Measurements from ENCODE around the gene MRPL12. TPM values are rescaled to one million over a fixed set of nuclear protein-coding genes. Genes with fewer than 3 reads are reported as not detected.

Gene MRPL12
- total and polyA plus RNA-seq, 2 experiments from 2014 or later = 24.5 to 94.6 TPM

DNA sequence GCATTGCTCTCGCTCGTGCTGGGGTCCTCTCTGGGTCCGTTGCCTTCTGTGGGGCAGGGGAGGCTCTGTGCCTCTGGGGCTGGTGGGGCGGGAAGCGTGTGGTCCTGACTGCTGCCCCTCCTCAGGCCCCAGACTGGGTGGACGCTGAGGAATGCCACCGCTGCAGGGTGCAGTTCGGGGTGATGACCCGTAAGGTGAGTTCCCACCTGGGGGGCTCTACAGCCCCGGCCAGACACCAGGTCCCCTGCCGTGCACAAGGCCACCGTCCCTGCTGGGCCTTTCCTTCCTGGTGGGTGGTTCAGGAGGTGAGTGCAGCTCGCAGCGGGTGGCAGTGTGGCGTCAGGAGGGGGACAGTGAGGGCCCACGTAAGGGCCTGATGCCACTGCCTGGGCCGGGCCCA is 12.6 kb upstream of the MRPL12 start:
- no peaks in the 10 kb centered on the region for H3K36me3 ChIP-seq (replicated peaks; ENCODE audit: insufficient read depth, low read depth)
- 94% methylated on average over 15 of the region's 17 CpGs for WGBS (ENCODE audit: low lambda C conversion rate, missing lambda C conversion rate)

DNA sequence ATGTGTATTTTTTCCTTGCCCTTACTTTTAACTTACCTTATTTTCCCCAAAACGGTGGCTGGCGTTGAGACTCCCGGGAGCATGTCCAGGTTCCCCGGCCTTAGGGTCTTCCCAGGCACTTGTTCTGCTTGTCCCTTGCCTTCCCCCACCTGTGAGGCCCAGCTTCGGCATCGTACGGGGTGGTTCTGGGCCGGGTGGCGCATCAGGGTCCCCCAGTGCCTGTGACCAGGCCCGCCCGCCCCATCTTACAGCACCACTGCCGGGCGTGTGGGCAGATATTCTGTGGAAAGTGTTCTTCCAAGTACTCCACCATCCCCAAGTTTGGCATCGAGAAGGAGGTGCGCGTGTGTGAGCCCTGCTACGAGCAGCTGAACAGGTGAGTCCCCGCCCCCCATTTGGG is 12.0 kb upstream of the MRPL12 start:
- no peaks in the 10 kb centered on the region for H3K27me3 ChIP-seq
- H3K4me2 ChIP-seq = no peak overlapping the region
- H4K20me1 ChIP-seq (ENCODE audit: insufficient read depth, poor library complexity, severe bottlenecking) = peaks cover 5% of the 10 kb centered on the region
- H3K9me3 ChIP-seq (ENCODE audit: low read depth) = no peaks in the 10 kb centered on the region
- WGBS (ENCODE audit: low lambda C conversion rate, missing lambda C conversion rate) = 95% methylated on average over 18 of the region's 18 CpGs
- H3K4me1 ChIP-seq (ENCODE audit: insufficient read depth) = no peaks in the 10 kb centered on the region
- no peak for DNase-seq (ENCODE audit: low spot score)
- H3K36me3 ChIP-seq (replicated peaks; ENCODE audit: insufficient read depth, low read depth) = no peaks in the 10 kb centered on the region
- TF ChIP-seq, protein P1, sequence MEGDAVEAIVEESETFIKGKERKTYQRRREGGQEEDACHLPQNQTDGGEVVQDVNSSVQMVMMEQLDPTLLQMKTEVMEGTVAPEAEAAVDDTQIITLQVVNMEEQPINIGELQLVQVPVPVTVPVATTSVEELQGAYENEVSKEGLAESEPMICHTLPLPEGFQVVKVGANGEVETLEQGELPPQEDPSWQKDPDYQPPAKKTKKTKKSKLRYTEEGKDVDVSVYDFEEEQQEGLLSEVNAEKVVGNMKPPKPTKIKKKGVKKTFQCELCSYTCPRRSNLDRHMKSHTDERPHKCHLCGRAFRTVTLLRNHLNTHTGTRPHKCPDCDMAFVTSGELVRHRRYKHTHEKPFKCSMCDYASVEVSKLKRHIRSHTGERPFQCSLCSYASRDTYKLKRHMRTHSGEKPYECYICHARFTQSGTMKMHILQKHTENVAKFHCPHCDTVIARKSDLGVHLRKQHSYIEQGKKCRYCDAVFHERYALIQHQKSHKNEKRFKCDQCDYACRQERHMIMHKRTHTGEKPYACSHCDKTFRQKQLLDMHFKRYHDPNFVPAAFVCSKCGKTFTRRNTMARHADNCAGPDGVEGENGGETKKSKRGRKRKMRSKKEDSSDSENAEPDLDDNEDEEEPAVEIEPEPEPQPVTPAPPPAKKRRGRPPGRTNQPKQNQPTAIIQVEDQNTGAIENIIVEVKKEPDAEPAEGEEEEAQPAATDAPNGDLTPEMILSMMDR (IDR thresholded peaks at IDR 0.05; ENCODE audit: poor library complexity) = no peak
- no peak for TF ChIP-seq EZH2phosphoT487 (IDR thresholded peaks at IDR 0.05; ENCODE audit: low read depth, severe bottlenecking, unreplicated experiment)
- no peak for TF ChIP-seq EZH2 (IDR thresholded peaks at IDR 0.05; ENCODE audit: borderline replicate concordance)
- no peak overlapping the region for H2AFZ ChIP-seq
- H3K79me2 ChIP-seq = peaks cover 21% of the 10 kb centered on the region
- no peaks in the 10 kb centered on the region for H3K9me2 ChIP-seq (replicated peaks; ENCODE audit: insufficient read depth)
- no peak overlapping the region for H3K4me3 ChIP-seq
- H3K27ac ChIP-seq = no peak overlapping the region

More for the DNA sequence above, 12.6 kb upstream of the MRPL12 start:
- Histone ChIP-seq H3K27me3 (no peaks in the 10 kb centered on the region), H3K27ac (no peak overlapping the region), H3K9me3 (ENCODE audit: low read depth) (no peaks in the 10 kb centered on the region), H3K4me3 (no peak overlapping the region), H3K4me2 (no peak overlapping the region), H3K4me1 (ENCODE audit: insufficient read depth) (no peaks in the 10 kb centered on the region), H2AFZ (no peak overlapping the region), H3K9me2 (replicated peaks; ENCODE audit: insufficient read depth) (no peaks in the 10 kb centered on the region), H3K79me2 (peaks cover 28% of the 10 kb centered on the region), H4K20me1 (ENCODE audit: insufficient read depth, poor library complexity, severe bottlenecking) (peaks cover 6% of the 10 kb centered on the region)
- TF ChIP-seq, protein P1 (IDR thresholded peaks at IDR 0.05; ENCODE audit: poor library complexity) = no peak
- no peak for TF ChIP-seq EZH2 (IDR thresholded peaks at IDR 0.05; ENCODE audit: borderline replicate concordance)
- TF ChIP-seq EZH2phosphoT487 (IDR thresholded peaks at IDR 0.05; ENCODE audit: low read depth, severe bottlenecking, unreplicated experiment) = no peak
- DNase-seq (ENCODE audit: low spot score) = no peak

DNA sequence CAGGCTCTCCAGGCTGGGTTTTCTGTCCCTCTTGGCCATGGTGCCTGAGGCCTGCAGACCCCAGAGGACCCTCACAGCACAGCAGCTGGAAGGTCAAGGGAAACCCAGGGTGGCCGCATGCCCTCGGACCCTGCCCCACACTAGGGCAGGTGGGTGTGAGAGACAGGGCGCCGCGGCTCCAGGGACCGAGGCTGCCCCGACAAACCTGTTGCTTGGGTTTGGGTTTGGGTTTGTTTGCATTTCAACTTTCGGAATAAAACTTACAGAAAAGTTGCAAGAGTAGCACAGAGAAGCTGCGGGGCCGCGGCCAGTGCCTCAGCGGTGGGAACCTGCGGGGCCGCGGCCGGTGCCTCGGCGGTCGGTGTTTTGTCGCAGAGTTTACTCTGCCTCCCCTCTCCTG is 11.6 kb upstream of the MRPL12 start:
- TF ChIP-seq EZH2 (IDR thresholded peaks at IDR 0.05; ENCODE audit: borderline replicate concordance) = no peak
- TF ChIP-seq, protein P1 (IDR thresholded peaks at IDR 0.05; ENCODE audit: poor library complexity) = no peak
- TF ChIP-seq EZH2phosphoT487 (IDR thresholded peaks at IDR 0.05; ENCODE audit: low read depth, severe bottlenecking, unreplicated experiment) = no peak
- Histone ChIP-seq H3K4me1 (ENCODE audit: insufficient read depth) (no peaks in the 10 kb centered on the region), H3K36me3 (replicated peaks; ENCODE audit: insufficient read depth, low read depth) (no peaks in the 10 kb centered on the region), H3K9me3 (ENCODE audit: low read depth) (no peaks in the 10 kb centered on the region), H2AFZ (no peak overlapping the region), H3K27ac (no peak overlapping the region), H3K79me2 (peaks cover 17% of the 10 kb centered on the region), H3K27me3 (no peaks in the 10 kb centered on the region), H3K9me2 (replicated peaks; ENCODE audit: insufficient read depth) (no peaks in the 10 kb centered on the region), H3K4me2 (no peak overlapping the region), H3K4me3 (no peak overlapping the region), H4K20me1 (ENCODE audit: insufficient read depth, poor library complexity, severe bottlenecking) (peaks cover 3% of the 10 kb centered on the region)
- no peak for DNase-seq (ENCODE audit: low spot score)
- 99% methylated on average over 19 of the region's 20 CpGs for WGBS (ENCODE audit: low lambda C conversion rate, missing lambda C conversion rate)

Measured in hepatocyte (in vitro differentiated cells).